Measurements from ENCODE around the gene WDR36. TPM values are rescaled to one million over a fixed set of nuclear protein-coding genes. Genes with fewer than 3 reads are reported as not detected.

Gene WDR36
- total and polyA plus RNA-seq, 2 of the 8 experiments (the other 6 are each of a cell fraction or from before 2014, with no cell fraction given): 9.3 to 41.8 TPM

GRCh38 chr5:111070272-111071134 is 21.6 kb upstream of the WDR36 start (continued):
- no peak for TF ChIP-seq CHD7 (IDR thresholded peaks at IDR 0.05; ENCODE audit: insufficient replicate concordance, low read length)
- TF ChIP-seq POU5F1 (IDR thresholded peaks at IDR 0.05; ENCODE audit: low read depth, low read length): no peak
- peak; percentile 46; the same call in 1 of the 2 replicates for TF ChIP-seq TBP (IDR thresholded peaks at IDR 0.05; ENCODE audit: low read depth, low read length)
- TF ChIP-seq SP4 (IDR thresholded peaks at IDR 0.05; ENCODE audit: low read length): no peak
- no peak for TF ChIP-seq CBX8 (IDR thresholded peaks at IDR 0.05; ENCODE audit: borderline replicate concordance, low read depth, low read length)
- TF ChIP-seq E2F6 (IDR thresholded peaks at IDR 0.05): peak; percentile 81
- TF ChIP-seq SIRT6 (IDR thresholded peaks at IDR 0.05; ENCODE audit: low read length): no peak
- TF ChIP-seq HDAC2 (IDR thresholded peaks at IDR 0.05; ENCODE audit: borderline replicate concordance in 1 of 2, low read depth in 2 of 2, low read length in 2 of 2): no peak
- no peak for TF ChIP-seq TAF7 (optimal IDR thresholded peaks at IDR 0.05; ENCODE audit: borderline replicate concordance, low read depth, low read length)
